T-helper 1 cell treated with Interleukin-12 subunit alpha and Interleukin-12 subunit beta and Interleukin-4 antibody, amounts not matched to agents 30 μg/mL and 1 μg/mL, for 36 hours (primary cell): ENCODE data around the gene PRKCI.
"Not testable (repeated sequence)": the region's sequence is repeated elsewhere in the genome, so short reads cannot be mapped to it uniquely, and the experiment has no call there.

Experiments used
- H3K27ac Mint-ChIP-seq: one replicate; pipeline ENCODE4 v1.8.0; 2021; ENCODE audit warnings: mild to moderate bottlenecking, mixed read lengths
- H3K27me3 Mint-ChIP-seq: one replicate; pipeline ENCODE4 v1.8.0; 2021; ENCODE audit warnings: low read depth, mixed read lengths
- H3K36me3 Mint-ChIP-seq: one replicate; pipeline ENCODE4 v1.8.0; 2021; ENCODE audit warnings: low read depth, mixed read lengths
- H3K4me1 Mint-ChIP-seq: one replicate; pipeline ENCODE4 v1.8.0; 2021; ENCODE audit warnings: low read depth, mixed read lengths
- H3K4me3 Mint-ChIP-seq: one replicate; pipeline ENCODE4 v1.8.0; 2021; ENCODE audit warnings: mild to moderate bottlenecking, moderate library complexity, mixed read lengths
- H3K9me3 Mint-ChIP-seq: one replicate; pipeline ENCODE4 v1.8.0; 2021; ENCODE audit warnings: mixed read lengths

Gene PRKCI

GRCh38 chr3:170244576-170244975, 22.4 kb downstream of the PRKCI start:
- peaks cover 15% of the 10 kb centered on the region for H3K36me3 Mint-ChIP-seq
- no peaks in the 10 kb centered on the region for H3K27me3 Mint-ChIP-seq
- H3K4me1 Mint-ChIP-seq, result peaks cover 2% of the 10 kb centered on the region

DNA sequence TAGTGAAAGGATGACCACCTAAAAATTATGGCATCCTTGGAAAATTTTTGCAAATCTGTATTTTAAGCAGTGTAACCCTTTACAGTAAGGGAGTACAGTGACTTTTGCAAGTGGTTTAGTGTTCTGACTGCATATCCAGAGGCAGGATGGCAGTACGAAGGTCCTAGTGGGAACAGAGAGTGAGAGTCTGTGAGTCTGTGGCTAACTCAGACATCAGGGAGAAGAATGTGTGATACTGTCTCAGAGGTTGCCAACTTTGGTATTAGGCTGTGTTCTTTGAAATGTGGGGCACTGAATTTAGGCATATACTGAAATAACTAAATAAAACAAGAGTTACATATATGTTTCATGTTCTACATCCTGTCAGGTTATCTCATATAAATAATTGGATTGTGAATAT, 25.7 kb downstream of the PRKCI start:
- peaks cover 2% of the 10 kb centered on the region for H3K4me1 Mint-ChIP-seq
- H3K27ac Mint-ChIP-seq, result no peak overlapping the region
- no peaks in the 10 kb centered on the region for H3K9me3 Mint-ChIP-seq
- peaks cover 15% of the 10 kb centered on the region for H3K36me3 Mint-ChIP-seq
- H3K27me3 Mint-ChIP-seq, result no peaks in the 10 kb centered on the region
- H3K4me3 Mint-ChIP-seq, result no peak overlapping the region

More at GRCh38 chr3:170244576-170244975, 22.4 kb downstream of the PRKCI start:
- no peak overlapping the region for H3K27ac Mint-ChIP-seq
- no peak overlapping the region for H3K4me3 Mint-ChIP-seq
- no peaks in the 10 kb centered on the region for H3K9me3 Mint-ChIP-seq

- peaks cover 4% of the 10 kb centered on the region for H3K27me3 Mint-ChIP-seq
- peaks cover 13% of the 10 kb centered on the region for H3K36me3 Mint-ChIP-seq
- no peak overlapping the region for H3K4me3 Mint-ChIP-seq
- H3K4me1 Mint-ChIP-seq, result peaks cover 23% of the 10 kb centered on the region
- H3K9me3 Mint-ChIP-seq, result peaks cover 6% of the 10 kb centered on the region
- H3K27ac Mint-ChIP-seq, result no peak overlapping the region
Measured at GRCh38 chr3:170256597-170256996, 34.4 kb downstream of the PRKCI start.

DNA sequence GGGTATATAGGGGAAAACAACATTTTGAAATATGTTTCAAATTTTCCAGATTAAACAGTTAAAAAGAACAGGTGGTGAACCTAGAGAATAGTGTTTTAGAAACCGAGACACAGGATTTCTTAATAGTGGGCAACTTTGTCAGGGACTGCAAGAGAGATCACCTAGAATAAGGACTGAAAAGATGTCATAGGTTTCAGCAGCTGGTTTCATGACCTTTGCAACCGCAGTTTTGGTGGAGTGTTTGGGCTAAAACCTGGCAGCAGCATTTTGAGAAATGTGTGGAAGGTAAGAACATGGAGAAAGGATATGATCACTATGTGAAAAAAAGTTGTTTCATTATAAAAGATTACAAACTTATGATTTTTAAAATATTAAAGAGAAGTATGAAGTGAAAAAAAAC, 34.9 kb downstream of the PRKCI start:
- H3K36me3 Mint-ChIP-seq, result peaks cover 13% of the 10 kb centered on the region
- peaks cover 23% of the 10 kb centered on the region for H3K4me1 Mint-ChIP-seq
- peaks cover 4% of the 10 kb centered on the region for H3K27me3 Mint-ChIP-seq
- H3K4me3 Mint-ChIP-seq, result no peak overlapping the region
- peaks cover 6% of the 10 kb centered on the region for H3K9me3 Mint-ChIP-seq
- H3K27ac Mint-ChIP-seq, result no peak overlapping the region

- H3K4me3 Mint-ChIP-seq, result peak overlapping the region; percentile 67
- H3K9me3 Mint-ChIP-seq, result peaks cover 6% of the 10 kb centered on the region
- peaks cover 12% of the 10 kb centered on the region for H3K36me3 Mint-ChIP-seq
- peaks cover 23% of the 10 kb centered on the region for H3K4me1 Mint-ChIP-seq
- peak overlapping the region; percentile 70 for H3K27ac Mint-ChIP-seq
- H3K27me3 Mint-ChIP-seq, result peaks cover 4% of the 10 kb centered on the region
Measured at GRCh38 chr3:170258105-170258487, 35.9 kb downstream of the PRKCI start.

DNA sequence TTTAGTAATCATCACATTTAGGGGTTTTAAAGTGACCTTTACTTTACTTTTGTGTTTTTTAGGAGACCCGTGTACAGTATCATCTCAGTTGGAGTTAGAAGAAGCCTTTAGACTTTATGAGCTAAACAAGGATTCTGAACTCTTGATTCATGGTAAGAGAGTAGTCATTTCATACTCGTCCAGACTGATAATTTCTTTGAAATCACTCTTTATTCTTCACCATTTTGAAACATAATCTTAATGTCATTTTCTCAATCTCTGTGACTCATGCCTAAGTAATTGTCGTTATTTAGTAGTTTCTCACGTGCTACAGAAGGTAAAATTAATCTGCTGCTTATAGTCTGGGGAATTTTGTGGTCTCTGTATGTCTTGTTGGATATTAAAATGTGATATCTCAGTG, 37.7 kb downstream of the PRKCI start:
- Mint-ChIP-seq H3K27ac (no peak overlapping the region), H3K27me3 (peaks cover 4% of the 10 kb centered on the region), H3K4me1 (peaks cover 23% of the 10 kb centered on the region), H3K4me3 (no peak overlapping the region), H3K36me3 (peaks cover 12% of the 10 kb centered on the region), H3K9me3 (peaks cover 6% of the 10 kb centered on the region)

DNA sequence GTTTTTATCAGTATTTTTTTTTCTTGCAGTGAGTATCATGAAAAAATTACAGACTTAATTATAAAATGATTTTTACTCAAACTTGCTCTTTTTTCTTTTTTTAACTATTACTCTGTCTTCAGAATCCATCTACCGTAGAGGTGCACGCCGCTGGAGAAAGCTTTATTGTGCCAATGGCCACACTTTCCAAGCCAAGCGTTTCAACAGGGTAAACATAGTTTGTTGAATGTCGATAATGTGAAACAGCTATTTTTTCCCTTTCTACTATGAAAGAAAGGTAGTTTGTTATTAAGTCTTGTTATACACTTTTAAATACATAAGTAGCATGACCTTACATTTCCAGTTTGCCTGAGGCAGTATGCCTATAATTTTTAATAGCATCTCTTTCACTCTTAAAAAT, 45.6 kb downstream of the PRKCI start:
- no peaks in the 10 kb centered on the region for H3K27me3 Mint-ChIP-seq

GRCh38 chr3:170269673-170270254, 47.5 kb downstream of the PRKCI start:
- peaks cover 11% of the 10 kb centered on the region for H3K36me3 Mint-ChIP-seq
- not testable (repeated sequence) for H3K27me3 Mint-ChIP-seq, H3K4me1 Mint-ChIP-seq, H3K9me3 Mint-ChIP-seq, H3K4me3 Mint-ChIP-seq, H3K27ac Mint-ChIP-seq

More for the DNA sequence above, 45.6 kb downstream of the PRKCI start:
- H3K4me1 Mint-ChIP-seq, result no peaks in the 10 kb centered on the region
- peaks cover 11% of the 10 kb centered on the region for H3K36me3 Mint-ChIP-seq
- H3K4me3 Mint-ChIP-seq, result no peak overlapping the region
- H3K27ac Mint-ChIP-seq, result no peak overlapping the region
- H3K9me3 Mint-ChIP-seq, result no peaks in the 10 kb centered on the region

GRCh38 chr3:170270282-170270881, 48.2 kb downstream of the PRKCI start:
- Mint-ChIP-seq H3K9me3 (no peaks in the 10 kb centered on the region), H3K27ac (no peak overlapping the region), H3K36me3 (peaks cover 9% of the 10 kb centered on the region), H3K4me3 (no peak overlapping the region), H3K4me1 (no peaks in the 10 kb centered on the region), H3K27me3 (no peaks in the 10 kb centered on the region)

DNA sequence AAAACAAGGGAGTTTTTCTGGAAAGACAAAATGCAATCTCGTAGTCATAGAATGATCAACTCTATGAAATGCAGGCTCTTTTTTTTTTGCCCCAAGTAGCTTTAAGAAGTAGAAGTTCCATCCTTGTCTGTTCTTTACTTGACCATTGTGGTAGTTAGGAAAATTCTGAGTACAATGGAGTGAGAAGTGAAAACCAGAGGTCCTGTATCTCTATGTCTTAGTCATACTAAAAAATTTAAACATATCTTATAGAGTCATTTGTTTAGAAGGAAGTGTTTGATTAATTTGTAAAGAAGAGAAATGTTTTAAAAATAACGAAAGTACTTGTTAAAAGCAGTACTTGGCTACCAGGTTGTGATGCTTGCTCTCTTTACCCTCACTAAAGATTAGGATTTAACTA, 52.4 kb downstream of the PRKCI start:
- Mint-ChIP-seq H3K4me3 (no peak overlapping the region), H3K36me3 (peaks cover 23% of the 10 kb centered on the region), H3K27ac (no peak overlapping the region), H3K27me3 (no peaks in the 10 kb centered on the region), H3K9me3 (no peaks in the 10 kb centered on the region), H3K4me1 (peaks cover 22% of the 10 kb centered on the region)

- Mint-ChIP-seq H3K4me1 (peaks cover 22% of the 10 kb centered on the region), H3K9me3 (no peaks in the 10 kb centered on the region), H3K36me3 (peaks cover 26% of the 10 kb centered on the region), H3K27ac (no peak overlapping the region), H3K27me3 (no peaks in the 10 kb centered on the region), H3K4me3 (no peak overlapping the region)
Measured at GRCh38 chr3:170275832-170276231, 53.6 kb downstream of the PRKCI start.

DNA sequence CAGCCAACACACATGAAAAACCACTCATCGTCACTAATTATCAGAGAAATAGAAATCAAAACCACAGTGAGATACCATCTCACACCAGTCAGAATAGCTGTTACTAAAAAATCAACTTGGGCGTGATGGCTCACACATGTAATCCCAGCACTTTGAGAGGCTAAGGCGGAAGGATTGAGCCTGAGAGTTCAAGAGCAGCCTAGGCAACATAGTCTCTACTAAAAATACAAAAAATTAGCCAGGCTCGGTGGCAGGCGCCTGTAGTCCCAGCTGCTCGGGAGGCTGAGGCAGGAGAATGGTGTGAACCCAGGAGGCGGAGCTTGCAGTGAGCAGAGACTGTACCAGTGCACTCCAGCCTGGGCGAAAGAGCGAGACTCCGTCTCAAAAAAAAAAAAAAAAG, 55.1 kb downstream of the PRKCI start:
- peaks cover 22% of the 10 kb centered on the region for H3K4me1 Mint-ChIP-seq
- peak overlapping the region; percentile 55 for H3K4me3 Mint-ChIP-seq
- peak overlapping the region; percentile 89 for H3K27ac Mint-ChIP-seq
- peaks cover 23% of the 10 kb centered on the region for H3K36me3 Mint-ChIP-seq
- not testable (repeated sequence) for H3K27me3 Mint-ChIP-seq, H3K9me3 Mint-ChIP-seq

- Mint-ChIP-seq H3K36me3 (peaks cover 22% of the 10 kb centered on the region), H3K27me3 (no peaks in the 10 kb centered on the region), H3K9me3 (no peaks in the 10 kb centered on the region), H3K4me3 (peak overlapping the region; percentile 86), H3K27ac (peak overlapping the region; percentile 89), H3K4me1 (peaks cover 22% of the 10 kb centered on the region)
Measured at GRCh38 chr3:170277833-170278580, 55.8 kb downstream of the PRKCI start.

DNA sequence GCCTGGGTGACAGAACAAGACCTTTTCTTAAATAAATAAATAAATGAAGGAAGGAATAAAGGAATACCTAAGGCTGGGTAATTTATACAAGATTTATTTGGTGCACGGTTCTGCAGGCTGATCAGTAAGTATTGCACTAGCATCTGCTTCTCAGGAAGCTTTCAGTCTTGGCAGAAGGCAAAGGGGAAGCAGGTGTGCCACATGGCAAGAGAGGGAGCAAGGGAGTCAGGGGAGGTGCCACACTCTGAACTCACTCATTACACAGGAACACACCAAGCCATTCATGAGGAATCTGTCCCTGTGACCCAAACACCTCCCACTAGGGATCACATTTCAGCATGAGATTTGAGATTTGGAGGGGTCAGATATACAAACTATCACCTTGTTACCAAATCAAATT, 56.4 kb downstream of the PRKCI start:
- Mint-ChIP-seq H3K4me3 (no peak overlapping the region), H3K36me3 (peaks cover 22% of the 10 kb centered on the region)

GRCh38 chr3:170290194-170290593, 68.0 kb downstream of the PRKCI start:
- Mint-ChIP-seq H3K27ac (no peak overlapping the region), H3K4me3 (no peak overlapping the region), H3K9me3 (no peaks in the 10 kb centered on the region), H3K36me3 (peaks cover 5% of the 10 kb centered on the region), H3K27me3 (no peaks in the 10 kb centered on the region), H3K4me1 (no peaks in the 10 kb centered on the region)

More for the DNA sequence above, 56.4 kb downstream of the PRKCI start:
- Mint-ChIP-seq H3K4me1 (peaks cover 22% of the 10 kb centered on the region), H3K27me3 (no peaks in the 10 kb centered on the region), H3K27ac (peak overlapping the region; percentile 89), H3K9me3 (no peaks in the 10 kb centered on the region)
